Thyroid gland (tissue), 4 donors: ENCODE data around the gene SPATS2L. TPM values are rescaled to one million over a fixed set of nuclear protein-coding genes. Genes with fewer than 3 reads are reported as not detected.

ENCODE experiments used
- DNase-seq, 2 donors: peaks; one replicate each; pipeline ENCODE4 v3.0.0-alpha.2; 2019
- H3K27ac ChIP-seq, 3 donors: fragments of 200-600 bp; sonication (generic); 1 replicate in 2 of 3; 2 replicates in 1 of 3; pipeline ENCODE4 v1.5.1; 2016 to 2019; ENCODE audit warnings: mild to moderate bottlenecking in 1 of 3, moderate library complexity in 1 of 3
- H3K27me3 ChIP-seq: fragments of 200-600 bp; sonication (generic); one replicate; pipeline ENCODE4 v1.5.1; 2019
- H3K36me3 ChIP-seq, 2 donors: fragments of 200-600 bp; sonication (generic); one replicate each; pipeline ENCODE4 v1.5.1; 2016 to 2019
- H3K4me1 ChIP-seq, 2 donors: fragments of 200-600 bp; sonication (generic); one replicate each; pipeline ENCODE4 v1.5.1; 2017 to 2019
- H3K4me3 ChIP-seq, 3 donors: fragments of 200-600 bp; sonication (generic); replicated peaks in 1 of 3; 1 replicate in 2 of 3; 2 replicates in 1 of 3; pipeline ENCODE4 v1.5.1; 2016; ENCODE audit warnings: mild to moderate bottlenecking in 1 of 3
- H3K9me3 ChIP-seq: fragments of 200-600 bp; sonication (generic); one replicate; pipeline ENCODE4 v1.5.1; 2017
- POLR2A ChIP-seq, 2 donors: fragments of 450-650 bp; IDR thresholded peaks; one replicate each; pipeline ENCODE4 v1.6.1; 2017; ENCODE audit warnings: antibody characterized with exemption in 2 of 2, mild to moderate bottlenecking in 2 of 2, moderate library complexity in 1 of 2
- WGBS, 2 donors: methylation state at CpG; one replicate each; pipeline ENCODE4 v1.1.5; 2017; 5-methylcytosine and 5-hydroxymethylcytosine counted together
- intact Hi-C: fragments of 100-400 bp; cut with DNase I; formaldehyde crosslinking; loops from one replicate; pipeline ENCODE4 v1.15.1; 2023
- total RNA-seq, 4 donors: library from RNA; depleted of rRNA; stranded (reverse); fragments of >200 nt; gene quantifications; one replicate each; pipeline ENCODE4 v1.2.3, GENCODE V29; 2016
- TF ChIP-seq, protein P1 (sequence below), 6 experiments: fragments of 200-600 bp in 3 of 6; fragments of 450-650 bp in 3 of 6; sonication (generic) in 3 of 6; IDR thresholded peaks; one replicate each; pipeline ENCODE4 v1.5.1; 2016 to 2019; ENCODE audit warnings: antibody characterized with exemption in 6 of 6, mild to moderate bottlenecking in 2 of 6, inconsistent platforms in 1 of 6, moderate library complexity in 1 of 6

SPATS2L gene
- total RNA-seq, 4 donors from 2014 or later: 41.7 to 101 (median 73.3) TPM

GRCh38 chr2:200296118-200296517, 10.4 kb upstream of the SPATS2L start:
- no peak overlapping the region for H3K27ac ChIP-seq
- no peaks in the 10 kb centered on the region for H3K27me3 ChIP-seq
- intact Hi-C loops: no loop called here
- H3K36me3 ChIP-seq: no peaks in the 10 kb centered on the region
- 92 to 98% methylated on average over 1 of the region's 1 CpG for WGBS, 2 donors
- DNase-seq: no peak
- H3K9me3 ChIP-seq: no peaks in the 10 kb centered on the region
- no peaks in the 10 kb centered on the region for H3K4me1 ChIP-seq
- no peak for TF ChIP-seq POLR2A (IDR thresholded peaks at IDR 0.05)
- TF ChIP-seq, protein P1, sequence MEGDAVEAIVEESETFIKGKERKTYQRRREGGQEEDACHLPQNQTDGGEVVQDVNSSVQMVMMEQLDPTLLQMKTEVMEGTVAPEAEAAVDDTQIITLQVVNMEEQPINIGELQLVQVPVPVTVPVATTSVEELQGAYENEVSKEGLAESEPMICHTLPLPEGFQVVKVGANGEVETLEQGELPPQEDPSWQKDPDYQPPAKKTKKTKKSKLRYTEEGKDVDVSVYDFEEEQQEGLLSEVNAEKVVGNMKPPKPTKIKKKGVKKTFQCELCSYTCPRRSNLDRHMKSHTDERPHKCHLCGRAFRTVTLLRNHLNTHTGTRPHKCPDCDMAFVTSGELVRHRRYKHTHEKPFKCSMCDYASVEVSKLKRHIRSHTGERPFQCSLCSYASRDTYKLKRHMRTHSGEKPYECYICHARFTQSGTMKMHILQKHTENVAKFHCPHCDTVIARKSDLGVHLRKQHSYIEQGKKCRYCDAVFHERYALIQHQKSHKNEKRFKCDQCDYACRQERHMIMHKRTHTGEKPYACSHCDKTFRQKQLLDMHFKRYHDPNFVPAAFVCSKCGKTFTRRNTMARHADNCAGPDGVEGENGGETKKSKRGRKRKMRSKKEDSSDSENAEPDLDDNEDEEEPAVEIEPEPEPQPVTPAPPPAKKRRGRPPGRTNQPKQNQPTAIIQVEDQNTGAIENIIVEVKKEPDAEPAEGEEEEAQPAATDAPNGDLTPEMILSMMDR (IDR thresholded peaks at IDR 0.05): no peak
- no peak overlapping the region for H3K4me3 ChIP-seq

DNA sequence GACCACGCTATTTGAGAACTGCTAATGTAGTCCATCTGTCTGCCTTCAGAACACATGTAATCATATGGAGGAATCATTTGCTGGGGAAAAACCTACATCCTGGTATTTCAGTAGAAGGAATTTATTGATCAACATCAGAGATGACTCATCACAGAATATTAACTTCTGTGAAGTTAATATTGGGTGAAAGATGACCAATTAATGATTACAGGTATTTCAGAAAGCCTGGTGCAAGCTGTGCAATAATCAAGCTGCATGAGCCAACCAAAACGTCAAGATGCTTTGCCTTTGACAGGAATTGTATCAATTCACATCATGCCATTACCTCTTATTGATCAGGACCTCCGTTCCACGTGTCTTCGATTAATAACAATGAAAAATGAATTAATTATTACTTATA, 9.4 kb upstream of the SPATS2L start:
- 91 to 92% methylated on average over 5 of the region's 5 CpGs for WGBS, 2 donors
- no peak for DNase-seq
- TF ChIP-seq POLR2A (IDR thresholded peaks at IDR 0.05): no peak
- TF ChIP-seq, protein P1 (IDR thresholded peaks at IDR 0.05): no peak

DNA sequence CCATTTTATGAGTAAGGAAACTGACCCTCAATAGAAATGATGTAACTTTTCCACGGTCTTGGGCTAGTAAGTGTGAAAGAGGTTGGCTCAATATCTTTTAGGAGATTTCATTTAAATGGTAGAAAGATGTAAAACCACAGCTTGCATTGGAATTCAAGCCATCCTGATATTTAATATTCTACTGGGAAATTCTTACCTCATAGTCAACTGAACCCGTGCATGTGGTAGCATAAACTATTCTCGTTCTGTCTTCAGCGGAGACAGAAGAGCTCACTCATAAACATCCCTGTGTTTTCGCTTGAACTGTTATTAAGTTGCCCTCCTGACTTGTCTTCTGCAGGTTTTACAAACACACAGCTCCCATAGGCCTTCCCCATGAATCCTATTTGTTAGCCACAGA, 8.5 kb upstream of the SPATS2L start:
- Histone ChIP-seq H3K27ac (no peak overlapping the region), H3K4me1 (no peaks in the 10 kb centered on the region), H3K36me3 (no peaks in the 10 kb centered on the region), H3K4me3 (no peak overlapping the region), H3K9me3 (no peaks in the 10 kb centered on the region), H3K27me3 (no peaks in the 10 kb centered on the region)
- TF ChIP-seq, protein P1 (IDR thresholded peaks at IDR 0.05): no peak
- TF ChIP-seq POLR2A (IDR thresholded peaks at IDR 0.05): no peak
- no peak for DNase-seq
- intact Hi-C loops: no loop called here
- 81 to 86% methylated on average over 5 of the region's 5 CpGs for WGBS, 2 donors

More for the DNA sequence above, 9.4 kb upstream of the SPATS2L start:
- intact Hi-C loops: no loop called here
- H3K4me3 ChIP-seq: no peak overlapping the region
- no peak overlapping the region for H3K27ac ChIP-seq
- no peaks in the 10 kb centered on the region for H3K9me3 ChIP-seq
- no peaks in the 10 kb centered on the region for H3K27me3 ChIP-seq
- H3K36me3 ChIP-seq: no peaks in the 10 kb centered on the region
- H3K4me1 ChIP-seq: no peaks in the 10 kb centered on the region

DNA sequence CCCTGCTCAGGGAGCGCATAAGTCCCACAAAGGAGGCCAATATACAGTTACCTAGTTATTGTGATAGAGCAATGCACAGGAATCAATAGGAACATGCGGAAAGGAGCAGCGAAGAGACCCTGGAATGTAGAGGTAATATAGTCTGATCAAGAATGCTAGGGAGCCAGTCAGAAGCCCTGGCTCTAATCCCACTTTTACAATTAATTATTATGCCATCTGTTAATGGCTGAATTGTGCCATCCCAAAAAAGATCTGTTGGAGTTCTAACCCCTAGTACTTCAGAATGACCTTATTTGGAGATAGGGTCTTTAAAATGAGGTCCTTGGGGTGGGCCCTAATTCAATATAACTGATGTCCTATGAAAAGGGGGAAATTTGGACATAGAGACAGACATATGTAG, 7.7 kb upstream of the SPATS2L start:
- WGBS, 2 donors: 95 to 98% methylated on average over 3 of the region's 3 CpGs
- no peak overlapping the region for H3K27ac ChIP-seq
- intact Hi-C loops: no loop called here
- H3K9me3 ChIP-seq: no peaks in the 10 kb centered on the region
- H3K4me3 ChIP-seq: no peak overlapping the region
- DNase-seq: no peak
- H3K36me3 ChIP-seq: no peaks in the 10 kb centered on the region
- no peaks in the 10 kb centered on the region for H3K4me1 ChIP-seq
- no peaks in the 10 kb centered on the region for H3K27me3 ChIP-seq
- TF ChIP-seq, protein P1 (IDR thresholded peaks at IDR 0.05): no peak
- no peak for TF ChIP-seq POLR2A (IDR thresholded peaks at IDR 0.05)

DNA sequence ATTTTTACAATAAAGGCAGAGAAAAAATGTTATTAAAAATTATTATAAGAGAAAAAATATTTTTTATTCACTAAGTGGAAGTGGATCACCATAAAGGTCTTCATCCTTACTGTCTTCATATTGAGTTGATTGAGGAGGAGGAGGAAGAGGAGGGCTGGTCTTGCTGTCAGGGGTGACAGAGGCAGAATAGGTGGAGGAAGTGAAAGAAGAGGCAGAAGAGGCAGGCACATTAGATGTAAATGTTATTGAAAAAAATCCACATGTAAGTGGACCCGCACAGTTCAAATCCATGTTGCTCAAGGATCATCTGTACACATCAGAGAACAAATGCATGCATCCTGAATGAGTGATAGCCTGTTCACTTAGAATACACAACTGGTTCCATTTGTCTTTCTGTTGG, 6.4 kb upstream of the SPATS2L start:
- no peak overlapping the region for H3K4me3 ChIP-seq
- 91 to 93% methylated on average over 1 of the region's 1 CpG for WGBS, 2 donors
- H3K27me3 ChIP-seq: no peaks in the 10 kb centered on the region
- H3K36me3 ChIP-seq: no peaks in the 10 kb centered on the region
- H3K27ac ChIP-seq: no peak overlapping the region
- H3K9me3 ChIP-seq: no peaks in the 10 kb centered on the region
- intact Hi-C loops: no loop called here
- no peak for DNase-seq
- no peak for TF ChIP-seq POLR2A (IDR thresholded peaks at IDR 0.05)
- TF ChIP-seq, protein P1 (IDR thresholded peaks at IDR 0.05): no peak
- peaks cover 0 to 1% of the 10 kb centered on the region in 2 donors for H3K4me1 ChIP-seq
